ENCODE measurements around the gene PLEKHN1. TPM values are rescaled to one million over a fixed set of nuclear protein-coding genes. Genes with fewer than 3 reads are reported as not detected.

Gene PLEKHN1
- polyA plus RNA-seq, 6 donors from 2014 or later: not detected

GRCh38 chr1:933603-933940, 32.7 kb upstream of the PLEKHN1 start:
- H3K27me3 Mint-ChIP-seq: peaks cover 0 to 72% (median 66%) of the 10 kb centered on the region in 3 donors

GRCh38 chr1:934991-935750, 31.1 kb upstream of the PLEKHN1 start:
- Mint-ChIP-seq H3K4me3 (no peak overlapping the region), H3K27ac (peak overlapping the region in 3 of 6 donors; percentile 37 to 53 (median 38)), H3K9me3 (no peaks in the 10 kb centered on the region), H3K4me1 (peaks cover 0 to 11% (median 6%) of the 10 kb centered on the region in 3 donors), H3K27me3 (peaks cover 0 to 74% (median 68%) of the 10 kb centered on the region in 3 donors), H3K36me3 (no peaks in the 10 kb centered on the region)
- DNase-seq: no peak
- ATAC-seq (ENCODE audit: low read depth in 2 of 2): no peak

More at GRCh38 chr1:933603-933940, 32.7 kb upstream of the PLEKHN1 start:
- ATAC-seq (ENCODE audit: low read depth in 2 of 2): no peak
- DNase-seq: no peak
- H3K36me3 Mint-ChIP-seq: no peaks in the 10 kb centered on the region
- peaks cover 0 to 8% (median 6%) of the 10 kb centered on the region in 3 donors for H3K4me1 Mint-ChIP-seq
- H3K27ac Mint-ChIP-seq: no peak overlapping the region
- H3K4me3 Mint-ChIP-seq: no peak overlapping the region
- H3K9me3 Mint-ChIP-seq: no peaks in the 10 kb centered on the region

- ATAC-seq (ENCODE audit: low read depth in 2 of 2): no peak
- H3K27me3 Mint-ChIP-seq: peaks cover 0 to 78% (median 70%) of the 10 kb centered on the region in 3 donors
Observed at GRCh38 chr1:935751-936231, 30.5 kb upstream of the PLEKHN1 start.

GRCh38 chr1:936348-937264, 29.7 kb upstream of the PLEKHN1 start:
- ATAC-seq (ENCODE audit: low read depth in 2 of 2) (no peak), DNase-seq (no peak)
- Mint-ChIP-seq H3K36me3 (no peaks in the 10 kb centered on the region), H3K9me3 (no peaks in the 10 kb centered on the region), H3K27me3 (peaks cover 4 to 78% (median 70%) of the 10 kb centered on the region in 3 donors), H3K4me1 (peaks cover 9 to 12% (median 10%) of the 10 kb centered on the region in 3 donors), H3K27ac (no peak overlapping the region), H3K4me3 (peak overlapping the region in 2 of 8 donors; percentile 15 to 41)

More at GRCh38 chr1:935751-936231, 30.5 kb upstream of the PLEKHN1 start:
- no peak overlapping the region for H3K4me3 Mint-ChIP-seq
- no peaks in the 10 kb centered on the region for H3K36me3 Mint-ChIP-seq
- no peak for DNase-seq
- H3K27ac Mint-ChIP-seq: peak overlapping the region in 2 of 6 donors; percentile 38 to 53
- peaks cover 2 to 11% (median 9%) of the 10 kb centered on the region in 3 donors for H3K4me1 Mint-ChIP-seq
- no peaks in the 10 kb centered on the region for H3K9me3 Mint-ChIP-seq

GRCh38 chr1:937521-937920, 28.8 kb upstream of the PLEKHN1 start:
- Mint-ChIP-seq H3K36me3 (no peaks in the 10 kb centered on the region), H3K4me1 (peaks cover 9 to 10% (median 9%) of the 10 kb centered on the region in 3 donors), H3K4me3 (peak overlapping the region in 2 of 8 donors; percentile 26 to 65), H3K27me3 (peaks cover 4 to 72% (median 64%) of the 10 kb centered on the region in 3 donors), H3K27ac (no peak overlapping the region), H3K9me3 (no peaks in the 10 kb centered on the region)
- ATAC-seq (ENCODE audit: low read depth in 2 of 2) (no peak), DNase-seq (no peak)

- DNase-seq (no peak), ATAC-seq (ENCODE audit: low read depth in 2 of 2) (peak in 1 of 2 donors; percentile 11)
- peak overlapping the region in 1 of 6 donors; percentile 67 for H3K27ac Mint-ChIP-seq
- H3K9me3 Mint-ChIP-seq: no peaks in the 10 kb centered on the region
- H3K27me3 Mint-ChIP-seq: peaks cover 4 to 65% (median 62%) of the 10 kb centered on the region in 3 donors
- no peaks in the 10 kb centered on the region for H3K36me3 Mint-ChIP-seq
- H3K4me3 Mint-ChIP-seq: no peak overlapping the region
- peaks cover 9 to 10% (median 9%) of the 10 kb centered on the region in 3 donors for H3K4me1 Mint-ChIP-seq
Observed at GRCh38 chr1:938088-938683, 28.1 kb upstream of the PLEKHN1 start.

- DNase-seq (no peak), ATAC-seq (ENCODE audit: low read depth in 2 of 2) (no peak)
- H3K4me3 Mint-ChIP-seq: peak overlapping the region in 5 of 8 donors; percentile 1 to 82 (median 56)
- no peak overlapping the region for H3K27ac Mint-ChIP-seq
- H3K36me3 Mint-ChIP-seq: no peaks in the 10 kb centered on the region
- peaks cover 9 to 10% (median 9%) of the 10 kb centered on the region in 3 donors for H3K4me1 Mint-ChIP-seq
- H3K9me3 Mint-ChIP-seq: no peaks in the 10 kb centered on the region
- H3K27me3 Mint-ChIP-seq: peaks cover 4 to 59% (median 58%) of the 10 kb centered on the region in 3 donors
Observed at GRCh38 chr1:938711-939489, 27.4 kb upstream of the PLEKHN1 start.

- Mint-ChIP-seq H3K4me3 (peak overlapping the region in 6 of 8 donors; percentile 1 to 82 (median 58)), H3K27ac (no peak overlapping the region), H3K36me3 (no peaks in the 10 kb centered on the region), H3K27me3 (peaks cover 4 to 58% (median 57%) of the 10 kb centered on the region in 3 donors), H3K9me3 (no peaks in the 10 kb centered on the region), H3K4me1 (peaks cover 9 to 10% (median 9%) of the 10 kb centered on the region in 3 donors)
- no peak for DNase-seq
- no peak for ATAC-seq (ENCODE audit: low read depth in 2 of 2)
Observed at GRCh38 chr1:939511-940106, 26.7 kb upstream of the PLEKHN1 start.

GRCh38 chr1:940107-941014, 25.9 kb upstream of the PLEKHN1 start:
- H3K27me3 Mint-ChIP-seq: peaks cover 4 to 50% (median 50%) of the 10 kb centered on the region in 3 donors
- no peak for DNase-seq
- peak; percentile 29 to 47 for ATAC-seq (ENCODE audit: low read depth in 2 of 2)
- H3K4me3 Mint-ChIP-seq: peak overlapping the region; percentile 47 to 90 (median 82)
- peaks cover 0 to 2% of the 10 kb centered on the region in 2 donors for H3K36me3 Mint-ChIP-seq
- H3K27ac Mint-ChIP-seq: no peak overlapping the region
- H3K9me3 Mint-ChIP-seq: no peaks in the 10 kb centered on the region
- peaks cover 6 to 16% (median 12%) of the 10 kb centered on the region in 3 donors for H3K4me1 Mint-ChIP-seq

- peaks cover 4 to 46% (median 45%) of the 10 kb centered on the region in 3 donors for H3K27me3 Mint-ChIP-seq
- H3K4me3 Mint-ChIP-seq: peak overlapping the region; percentile 9 to 90 (median 82)
- no peak for DNase-seq
- ATAC-seq (ENCODE audit: low read depth in 2 of 2): peak; percentile 1 to 20
- no peaks in the 10 kb centered on the region for H3K9me3 Mint-ChIP-seq
- peaks cover 0 to 9% of the 10 kb centered on the region in 2 donors for H3K36me3 Mint-ChIP-seq
- peaks cover 9 to 16% (median 12%) of the 10 kb centered on the region in 3 donors for H3K4me1 Mint-ChIP-seq
- H3K27ac Mint-ChIP-seq: peak overlapping the region in 1 of 6 donors; percentile 74
Observed at GRCh38 chr1:941015-941587, 25.2 kb upstream of the PLEKHN1 start.

Data from naive B cell (primary cell).